Karpas-422 (cell line): Measurements from ENCODE around the gene ELFN2. TPM values are rescaled to one million over a fixed set of nuclear protein-coding genes. Genes with fewer than 3 reads are reported as not detected.

Source experiments
- DNase-seq: peaks from one replicate; pipeline ENCODE4 v3.0.0-alpha.2; 2015
- H2AFZ ChIP-seq: fragments of 200-600 bp; sonication (generic); 2 replicates; pipeline ENCODE4 v1.6.1; 2014; ENCODE audit warnings: antibody characterized with exemption, low read length, mixed read lengths
- H3K27ac ChIP-seq: fragments of 200-600 bp; sonication (generic); 2 replicates; pipeline ENCODE4 v1.5.1; 2014; ENCODE audit warnings: mild to moderate bottlenecking, low read length, moderate library complexity
- H3K27me3 ChIP-seq: fragments of 200-600 bp; sonication (generic); 2 replicates; pipeline ENCODE4 v1.6.1; 2014; ENCODE audit warnings: low read length, mixed read lengths
- H3K36me3 ChIP-seq: fragments of 200-600 bp; sonication (generic); 2 replicates; pipeline ENCODE4 v1.6.1; 2014; ENCODE audit warnings: low read length, mixed read lengths; ENCODE audit not compliant: insufficient read depth
- H3K4me1 ChIP-seq: fragments of 200-600 bp; sonication (generic); 2 replicates; pipeline ENCODE4 v1.6.1; 2014; ENCODE audit warnings: mild to moderate bottlenecking, low read length, mixed read lengths
- H3K4me2 ChIP-seq: fragments of 200-600 bp; sonication (generic); 2 replicates; pipeline ENCODE4 v1.6.1; 2014; ENCODE audit warnings: low read length, low read depth, mild to moderate bottlenecking; ENCODE audit not compliant: poor library complexity, severe bottlenecking
- H3K4me3 ChIP-seq: fragments of 200-600 bp; sonication (generic); 2 replicates; pipeline ENCODE4 v1.5.1; 2014; ENCODE audit warnings: mild to moderate bottlenecking, antibody characterized with exemption, low read length, mixed read lengths
- H3K79me2 ChIP-seq: fragments of 200-600 bp; sonication (generic); 2 replicates; pipeline ENCODE4 v1.6.1; 2014; ENCODE audit warnings: mild to moderate bottlenecking, low read length, mixed read lengths
- H3K9ac ChIP-seq: fragments of 200-600 bp; sonication (generic); 2 replicates; pipeline ENCODE4 v1.6.0; 2014; ENCODE audit warnings: low read length
- H3K9me2 ChIP-seq: fragments of 200-600 bp; sonication (generic), shearing (Covaris generic); replicated peaks from 2 replicates; pipeline ENCODE4 v1.6.0; 2014; ENCODE audit warnings: mild to moderate bottlenecking, low read length, moderate library complexity; ENCODE audit not compliant: insufficient read depth
- H3K9me3 ChIP-seq: fragments of 300-700, 200-600 bp; sonication (generic); 2 replicates; pipeline ENCODE4 v1.6.1; 2014; ENCODE audit warnings: low read length, mixed read lengths
- H4K20me1 ChIP-seq: fragments of 200-600 bp; sonication (generic); 2 replicates; pipeline ENCODE4 v1.6.1; 2014; ENCODE audit warnings: mild to moderate bottlenecking, antibody characterized with exemption, low read length, low read depth; ENCODE audit not compliant: insufficient read depth
- total RNA-seq: library from RNA; depleted of rRNA; stranded (reverse); fragments of >200 nt; shearing (Covaris generic); gene quantifications from 2 replicates; pipeline ENCODE4 v1.2.3, GENCODE V29; 2014; ENCODE audit warnings: low replicate concordance

Gene ELFN2
- total RNA-seq, 1 experiment from 2014 or later = not detected

DNA sequence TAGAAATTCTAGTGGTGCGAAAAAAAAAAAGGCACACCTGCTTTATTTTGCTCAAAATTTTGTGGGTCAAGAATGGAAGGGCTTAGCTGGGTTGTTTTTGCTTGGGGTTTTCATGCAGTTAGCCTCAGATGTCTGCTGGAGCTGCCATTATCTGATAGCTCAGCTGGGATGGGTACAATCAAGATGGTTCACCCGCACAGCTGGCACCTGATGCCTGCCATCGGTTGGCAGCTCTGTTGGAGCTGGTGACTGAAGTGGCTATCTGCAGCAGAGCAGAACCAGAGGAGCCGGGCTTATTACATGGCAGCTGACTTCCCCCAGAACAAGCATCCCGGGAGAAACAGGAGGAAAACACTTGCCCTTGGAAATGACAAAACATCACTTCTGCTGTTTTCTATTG lies 12.1 kb upstream of the ELFN2 start:
- no peak for DNase-seq
- Histone ChIP-seq H3K27ac (no peak overlapping the region), H3K9me2 (no peaks in the 10 kb centered on the region), H2AFZ (no peak overlapping the region), H3K4me1 (no peaks in the 10 kb centered on the region), H3K9ac (no peak overlapping the region), H3K79me2 (no peaks in the 10 kb centered on the region), H3K36me3 (no peaks in the 10 kb centered on the region), H3K4me2 (no peak overlapping the region), H4K20me1 (no peaks in the 10 kb centered on the region), H3K4me3 (no peak overlapping the region), H3K27me3 (no peaks in the 10 kb centered on the region), H3K9me3 (0 out of 2 replicates have a peak, but pooled peaks cover 4% of the 10 kb centered on the region)

DNA sequence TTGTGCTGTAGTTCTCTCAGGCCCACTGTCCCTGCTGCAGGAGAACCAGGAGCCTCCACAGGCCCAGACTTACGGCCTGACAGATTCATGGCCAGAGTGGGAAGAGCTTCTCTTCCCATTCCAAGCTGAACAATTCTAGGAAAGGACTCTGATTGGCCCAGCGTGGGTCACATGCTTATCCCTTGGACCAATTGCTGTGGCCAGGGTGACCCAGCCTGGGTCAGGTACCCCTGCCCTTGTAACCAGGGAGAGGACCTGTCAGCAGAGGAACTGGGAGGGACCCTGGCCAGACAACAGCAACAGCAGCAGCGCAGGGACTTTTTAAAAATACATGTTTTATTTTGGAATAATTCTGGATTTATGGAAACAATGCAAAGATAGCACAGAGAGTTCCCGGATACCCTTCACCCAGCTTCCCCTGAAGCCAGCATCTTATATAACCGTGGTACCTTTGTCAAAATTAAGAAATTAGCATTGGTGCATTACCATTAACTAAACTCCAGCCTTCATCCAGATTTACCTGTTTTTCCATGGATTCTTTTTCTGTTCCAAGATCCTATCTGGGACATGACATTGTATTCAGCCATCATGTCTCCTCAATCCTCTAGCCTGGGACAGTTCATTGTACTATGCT lies 8.8 kb upstream of the ELFN2 start:
- no peak overlapping the region for H3K4me2 ChIP-seq
- DNase-seq = no peak
- no peaks in the 10 kb centered on the region for H3K4me1 ChIP-seq
- no peaks in the 10 kb centered on the region for H3K9me2 ChIP-seq
- H3K9me3 ChIP-seq = 0 out of 2 replicates have a peak, but pooled peaks cover 4% of the 10 kb centered on the region
- no peak overlapping the region for H2AFZ ChIP-seq
- no peaks in the 10 kb centered on the region for H4K20me1 ChIP-seq
- H3K27ac ChIP-seq = no peak overlapping the region
- no peak overlapping the region for H3K4me3 ChIP-seq
- H3K36me3 ChIP-seq = no peaks in the 10 kb centered on the region
- no peaks in the 10 kb centered on the region for H3K27me3 ChIP-seq
- no peak overlapping the region for H3K9ac ChIP-seq
- H3K79me2 ChIP-seq = no peaks in the 10 kb centered on the region

DNA sequence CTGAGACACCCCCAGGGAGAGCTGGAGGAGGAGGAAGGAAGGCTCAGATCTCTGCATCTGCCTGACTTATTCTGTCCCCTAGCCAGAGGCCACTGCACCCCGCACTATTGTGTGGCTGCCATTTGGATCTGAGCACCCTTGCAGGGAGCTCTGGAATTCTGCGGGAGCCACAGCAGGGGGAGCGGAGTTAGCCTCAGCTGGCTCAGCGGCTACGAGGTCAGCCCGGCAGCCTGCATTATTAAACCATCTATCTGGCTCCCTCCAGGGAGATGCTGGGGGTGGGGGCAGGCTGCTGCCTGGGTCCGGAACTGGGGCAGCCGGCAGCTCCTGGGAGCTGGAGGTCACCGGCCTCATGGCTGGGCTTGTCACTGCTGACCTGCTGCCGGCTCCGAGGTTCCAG lies 6.5 kb upstream of the ELFN2 start:
- Histone ChIP-seq H3K27ac (no peak overlapping the region), H3K9me2 (no peaks in the 10 kb centered on the region), H4K20me1 (peaks cover 4% of the 10 kb centered on the region; the same call in 1 of the 2 replicates), H3K79me2 (no peaks in the 10 kb centered on the region), H3K9ac (no peak overlapping the region), H3K4me2 (no peak overlapping the region), H3K4me3 (no peak overlapping the region), H3K27me3 (no peaks in the 10 kb centered on the region), H3K36me3 (no peaks in the 10 kb centered on the region), H3K4me1 (no peaks in the 10 kb centered on the region), H2AFZ (no peak overlapping the region), H3K9me3 (no peaks in the 10 kb centered on the region)
- DNase-seq = no peak

DNA sequence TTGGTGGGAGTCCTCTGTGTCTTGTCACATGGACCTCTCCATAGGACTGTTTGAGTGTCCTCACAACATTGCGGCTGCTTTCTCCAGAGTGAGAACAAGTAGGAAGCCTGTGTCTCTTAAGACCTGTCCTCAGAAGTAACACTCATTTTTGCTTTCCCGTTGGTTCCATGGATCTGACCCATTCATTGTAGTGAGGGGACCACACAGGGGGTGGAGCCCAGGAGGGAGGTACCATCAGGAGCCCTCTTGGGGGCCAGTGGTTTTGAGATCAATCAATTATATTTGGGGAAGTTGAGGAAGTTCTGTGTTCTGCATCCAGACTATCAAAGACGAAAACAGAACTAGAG lies 5.4 kb upstream of the ELFN2 start:
- Histone ChIP-seq H3K9me3 (no peaks in the 10 kb centered on the region), H3K9ac (no peak overlapping the region), H2AFZ (no peak overlapping the region), H3K4me2 (no peak overlapping the region), H3K9me2 (no peaks in the 10 kb centered on the region), H3K4me1 (no peaks in the 10 kb centered on the region), H3K27me3 (no peaks in the 10 kb centered on the region), H3K79me2 (no peaks in the 10 kb centered on the region), H3K4me3 (no peak overlapping the region), H3K27ac (no peak overlapping the region), H3K36me3 (no peaks in the 10 kb centered on the region), H4K20me1 (peaks cover 4% of the 10 kb centered on the region; the same call in 1 of the 2 replicates)
- DNase-seq = no peak

DNA sequence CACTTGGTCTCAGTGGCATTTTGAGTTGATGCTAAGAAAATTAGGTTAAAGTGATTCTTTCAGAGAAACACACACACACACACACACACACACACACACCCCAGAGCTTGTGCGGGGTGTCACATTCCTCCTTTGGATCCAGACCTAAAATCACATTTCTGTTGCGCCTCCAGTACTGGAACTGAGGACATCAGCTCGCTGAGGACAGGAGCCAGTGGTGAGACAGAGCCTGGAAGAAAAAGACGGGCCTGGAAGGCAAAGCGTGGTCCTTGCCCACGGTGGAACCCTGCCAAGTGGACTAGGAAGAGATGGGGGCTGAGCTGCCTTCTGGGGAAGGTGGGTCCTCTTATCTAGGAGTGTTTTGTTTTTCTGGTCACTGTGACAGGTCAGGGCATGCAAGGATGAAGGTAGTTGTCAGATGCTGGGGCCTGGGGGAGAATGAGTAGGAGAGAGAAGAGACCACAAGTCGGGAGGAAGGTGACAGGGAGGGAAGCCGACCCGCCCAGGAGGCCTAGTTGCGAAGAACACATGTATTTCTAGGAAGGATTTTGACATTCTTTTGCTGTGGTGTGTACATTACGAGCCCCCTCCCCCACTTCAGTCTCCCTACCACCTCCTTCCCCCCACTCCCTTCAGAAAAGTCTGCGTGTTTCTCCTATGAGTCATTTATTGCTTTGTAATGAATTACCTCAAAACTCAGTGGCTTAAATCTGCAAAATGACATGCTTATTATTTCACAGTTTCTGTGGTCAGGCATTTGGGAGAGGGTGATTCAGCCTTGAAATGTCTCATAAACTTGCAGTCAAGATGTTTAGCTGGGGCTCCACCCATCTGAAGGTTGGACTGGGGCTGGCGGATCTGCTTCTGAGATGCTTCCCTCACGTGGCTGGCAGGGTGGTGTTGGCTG lies 4.8 kb upstream of the ELFN2 start:
- Histone ChIP-seq H3K36me3 (no peaks in the 10 kb centered on the region), H3K9ac (no peak overlapping the region), H3K27ac (no peak overlapping the region), H3K27me3 (no peaks in the 10 kb centered on the region), H3K9me3 (no peaks in the 10 kb centered on the region), H2AFZ (no peak overlapping the region), H4K20me1 (peaks cover 4% of the 10 kb centered on the region; the same call in 1 of the 2 replicates), H3K9me2 (no peaks in the 10 kb centered on the region), H3K4me1 (no peaks in the 10 kb centered on the region), H3K79me2 (no peaks in the 10 kb centered on the region), H3K4me2 (no peak overlapping the region), H3K4me3 (no peak overlapping the region)
- DNase-seq = no peak

DNA sequence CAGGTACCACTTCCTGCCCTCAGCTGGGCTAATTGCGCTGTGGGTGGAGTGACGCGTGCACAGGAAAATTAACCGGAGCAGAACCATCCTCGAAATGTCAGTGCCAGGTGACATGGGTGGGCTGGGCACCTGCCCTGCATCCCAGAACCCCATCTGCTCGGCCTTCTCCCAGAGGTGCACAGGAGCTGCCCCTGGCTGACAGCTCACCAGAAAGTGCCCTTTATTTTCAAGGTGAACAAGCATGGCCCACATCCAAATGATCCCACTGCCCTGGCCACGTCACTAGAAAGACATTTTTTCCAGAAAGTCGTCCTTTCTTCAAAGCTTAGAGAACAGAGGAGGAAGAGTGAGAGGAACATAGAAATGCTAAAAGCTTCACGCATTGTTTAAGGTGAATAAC lies 4.1 kb upstream of the ELFN2 start:
- no peak overlapping the region for H3K4me3 ChIP-seq
- H4K20me1 ChIP-seq = peaks cover 4% of the 10 kb centered on the region; the same call in 1 of the 2 replicates
- H3K36me3 ChIP-seq = no peaks in the 10 kb centered on the region
- no peaks in the 10 kb centered on the region for H3K79me2 ChIP-seq
- H2AFZ ChIP-seq = no peak overlapping the region
- no peak for DNase-seq
- H3K4me2 ChIP-seq = no peak overlapping the region
- H3K27ac ChIP-seq = no peak overlapping the region
- H3K4me1 ChIP-seq = no peaks in the 10 kb centered on the region
- H3K9ac ChIP-seq = no peak overlapping the region
- no peaks in the 10 kb centered on the region for H3K9me3 ChIP-seq
- no peaks in the 10 kb centered on the region for H3K27me3 ChIP-seq
- H3K9me2 ChIP-seq = no peaks in the 10 kb centered on the region

DNA sequence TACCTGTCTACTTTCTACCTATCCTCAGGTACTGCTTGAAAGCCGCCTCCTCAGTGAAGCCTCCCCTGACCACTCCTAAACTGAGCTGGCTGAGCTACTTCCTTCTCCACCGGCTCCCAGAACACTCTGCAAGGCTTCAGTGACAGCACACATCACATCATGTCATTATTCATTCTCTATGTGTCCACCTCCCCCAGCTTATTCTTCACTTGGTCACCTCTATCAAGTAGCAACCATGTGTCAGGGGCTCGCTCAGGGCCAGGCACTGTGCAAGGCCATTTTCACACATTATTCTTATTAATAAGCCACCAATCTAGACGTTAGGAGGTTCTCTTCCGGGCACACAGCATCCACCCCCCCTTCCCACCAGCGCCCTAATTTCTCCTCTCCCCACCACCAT lies 3.7 kb upstream of the ELFN2 start:
- Histone ChIP-seq H3K4me3 (no peak overlapping the region), H3K4me2 (no peak overlapping the region), H3K36me3 (no peaks in the 10 kb centered on the region), H3K27ac (no peak overlapping the region), H3K27me3 (no peaks in the 10 kb centered on the region), H2AFZ (no peak overlapping the region), H3K9me2 (no peaks in the 10 kb centered on the region), H3K79me2 (no peaks in the 10 kb centered on the region), H3K9me3 (no peaks in the 10 kb centered on the region), H3K4me1 (no peaks in the 10 kb centered on the region), H3K9ac (no peak overlapping the region), H4K20me1 (peaks cover 4% of the 10 kb centered on the region; the same call in 1 of the 2 replicates)
- no peak for DNase-seq
